Measurements from ENCODE around the gene MAN2C1.
"Not testable (repeated sequence)": the region's sequence is repeated elsewhere in the genome, so short reads cannot be mapped to it uniquely, and the experiment has no call there.

MAN2C1 gene

DNA sequence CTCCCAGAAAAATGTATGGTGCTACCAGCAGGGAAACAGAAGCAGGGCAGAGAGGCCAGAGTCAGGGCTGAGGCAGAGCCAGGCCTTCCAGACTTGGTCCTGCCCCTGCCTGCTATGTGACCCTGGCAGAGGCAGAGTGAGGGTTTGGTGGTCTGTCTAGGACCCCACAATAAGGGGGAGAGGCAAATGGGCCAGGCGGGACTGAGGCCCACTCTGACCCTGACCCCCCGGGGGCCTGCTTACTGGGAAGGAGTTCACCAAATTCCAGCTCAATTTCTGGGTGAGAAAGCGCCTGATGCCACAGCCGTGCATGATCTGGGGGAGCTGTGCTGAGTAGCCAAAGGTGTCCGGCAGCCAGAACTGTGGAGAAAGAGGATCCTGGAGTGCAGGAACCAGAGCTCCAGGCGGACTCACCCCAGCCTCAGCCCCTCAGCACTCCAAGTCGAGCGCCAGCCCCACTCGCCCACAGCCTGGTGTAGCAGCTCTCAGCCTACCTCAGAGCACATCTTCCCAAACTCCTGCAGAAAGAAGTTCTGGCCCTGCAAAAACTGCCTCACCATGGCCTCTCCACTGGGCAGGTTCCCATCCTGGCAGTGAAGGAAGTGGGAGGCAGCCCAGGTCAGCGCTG is 6.9 kb downstream of the MAN2C1 start:
- H3K4me3 ChIP-seq (ENCODE audit: low read depth, low read length), result no peak overlapping the region

DNA sequence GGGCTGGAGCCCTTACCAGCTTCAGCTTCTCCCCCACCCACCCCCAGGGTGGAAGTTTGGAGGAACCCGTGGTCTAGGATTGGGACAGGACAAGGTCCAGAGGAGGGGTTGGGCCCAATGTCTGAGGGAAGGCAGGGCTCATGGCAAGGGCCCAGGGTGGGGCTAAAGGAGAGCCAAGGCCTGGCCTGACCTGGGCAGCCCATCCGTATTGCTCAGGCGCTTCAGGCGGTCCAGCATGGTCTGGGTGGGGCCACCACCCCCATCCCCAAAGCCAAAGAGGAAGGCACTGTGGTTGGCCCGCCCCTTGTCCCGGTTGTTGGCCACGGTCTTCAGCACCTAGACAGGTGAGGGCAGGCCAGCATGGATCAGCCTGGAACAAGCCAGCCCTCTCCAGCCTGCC is 7.6 kb downstream of the MAN2C1 start:
- H3K4me3 ChIP-seq (ENCODE audit: low read depth, low read length), result no peak overlapping the region

DNA sequence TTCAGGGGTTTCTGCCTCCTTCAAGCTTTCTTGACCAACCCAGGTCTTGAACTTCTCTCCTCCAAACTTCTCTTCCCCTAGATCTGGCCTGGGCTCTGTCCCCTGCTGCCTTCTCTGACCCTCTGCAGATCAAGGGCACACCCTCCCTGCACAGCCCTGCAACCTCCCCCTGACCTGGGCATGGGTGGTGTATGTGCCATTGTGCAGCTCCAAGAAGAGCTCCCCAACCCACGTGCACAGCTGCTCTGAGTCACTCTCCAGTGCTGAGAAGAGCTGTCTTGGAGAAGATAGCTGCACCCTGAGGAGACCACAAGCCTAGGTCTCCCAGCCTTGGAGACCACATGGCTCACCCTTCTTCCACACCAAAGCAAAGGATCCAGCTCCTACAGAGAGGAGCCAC is 8.0 kb downstream of the MAN2C1 start:
- no peak overlapping the region for H3K4me3 ChIP-seq (ENCODE audit: low read depth, low read length)

DNA sequence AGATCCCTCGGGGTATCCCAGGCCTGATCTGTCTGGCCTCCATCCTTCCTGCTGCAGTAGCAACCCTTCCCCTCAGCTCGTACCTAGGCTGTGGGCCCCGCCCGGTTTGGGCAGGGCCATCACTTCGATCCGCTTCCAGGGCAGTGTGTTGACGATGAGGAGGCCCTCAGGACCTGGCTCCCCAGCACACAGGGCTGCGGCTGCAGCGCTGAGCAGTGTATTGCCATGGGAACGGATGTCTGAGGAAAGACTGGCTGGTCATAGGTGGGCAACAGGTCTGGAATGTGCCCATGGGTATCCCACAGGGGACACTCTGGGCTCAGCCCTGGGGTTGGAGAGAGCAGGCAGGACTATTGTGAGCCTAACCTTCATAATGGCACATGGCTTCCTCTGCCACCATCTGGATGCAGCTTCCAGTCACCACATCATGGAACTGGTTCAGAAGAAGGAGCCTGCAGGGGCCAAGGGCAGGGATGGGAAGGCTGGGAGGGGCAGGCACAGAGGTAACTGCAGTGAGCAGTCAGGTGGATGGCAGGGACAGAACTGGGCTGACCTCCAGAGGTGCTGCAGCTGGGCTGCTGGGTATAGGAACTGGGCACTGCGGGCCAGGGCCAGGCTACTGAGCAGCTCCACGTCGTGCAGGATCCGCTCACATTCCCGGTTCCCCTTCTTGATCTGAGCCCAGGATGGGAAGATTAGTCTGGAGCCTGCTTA is 8.7 kb downstream of the MAN2C1 start:
- no peak overlapping the region for H3K4me3 ChIP-seq (ENCODE audit: low read depth, low read length)

DNA sequence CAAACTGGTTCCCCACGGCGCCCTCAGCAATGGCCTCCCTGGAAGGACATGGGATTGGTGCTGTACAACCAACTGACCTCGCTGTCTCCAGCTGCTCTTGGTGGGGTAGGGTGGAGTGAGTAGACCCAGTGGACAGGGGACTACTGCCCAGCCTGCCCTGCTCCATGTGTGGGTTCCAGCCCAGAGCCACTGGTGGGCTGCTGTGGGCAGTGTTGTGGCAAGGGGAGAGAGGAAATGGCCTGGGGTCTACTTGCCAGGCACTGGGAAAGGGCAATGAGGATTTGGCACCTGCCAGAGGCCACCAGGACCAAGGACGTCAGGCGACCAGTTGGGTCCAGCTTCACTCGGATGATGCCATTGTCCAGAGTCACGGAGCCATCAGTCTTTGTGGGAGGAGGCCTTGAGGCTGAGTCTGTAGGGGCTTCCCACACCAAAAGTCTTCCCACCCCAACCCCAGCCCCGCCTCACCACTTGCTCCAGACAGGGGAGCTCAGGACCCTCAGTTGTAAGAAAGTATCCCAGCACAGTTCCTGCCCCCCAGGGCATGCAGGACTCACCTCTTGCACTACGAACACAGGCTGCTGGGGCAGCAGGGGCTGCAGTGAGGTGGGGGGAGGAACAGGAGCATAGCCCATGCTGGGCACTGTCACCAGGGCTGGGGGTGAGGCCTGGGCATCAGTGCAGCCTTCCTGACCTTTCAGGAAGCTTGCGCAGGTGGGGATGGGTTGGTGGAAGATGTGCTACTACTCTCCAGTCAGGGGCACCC is 9.5 kb downstream of the MAN2C1 start:
- H3K4me3 ChIP-seq (ENCODE audit: low read depth, low read length), result no peak overlapping the region

DNA sequence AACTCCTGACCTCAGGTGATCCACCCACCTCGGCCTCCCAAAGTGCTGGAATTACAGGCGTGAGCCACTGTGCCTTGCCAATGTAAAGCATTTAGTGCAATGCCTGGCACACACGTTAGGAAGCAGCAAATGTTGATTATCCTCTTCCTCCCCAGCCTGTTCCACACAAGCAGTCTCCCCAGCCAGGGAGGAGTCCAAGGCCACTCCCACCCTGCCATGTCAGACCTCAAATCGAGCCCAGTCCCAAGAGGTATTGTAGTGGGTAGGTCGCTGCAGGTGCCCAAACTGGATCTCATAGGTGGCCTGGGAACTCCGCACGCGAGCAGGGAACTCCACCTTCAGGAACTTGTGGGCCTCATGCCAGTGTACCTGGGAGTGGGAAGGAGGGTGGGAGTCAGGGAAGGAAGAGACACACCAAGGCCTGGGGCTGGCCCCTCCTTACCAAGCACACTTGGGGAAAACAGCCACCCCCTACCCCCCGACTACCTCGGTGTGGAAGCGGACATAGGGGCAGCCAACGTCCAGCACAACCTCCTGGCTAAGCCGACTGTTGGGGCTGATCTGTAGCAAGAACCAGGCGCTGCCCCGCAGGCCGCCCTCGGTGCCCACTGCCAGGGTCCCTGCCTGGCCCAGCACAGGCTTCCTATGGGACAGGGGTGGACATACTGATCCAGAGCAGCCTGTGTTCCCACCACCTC is 10.3 kb downstream of the MAN2C1 start:
- H3K4me3 ChIP-seq (ENCODE audit: low read depth, low read length), result no peak overlapping the region

DNA sequence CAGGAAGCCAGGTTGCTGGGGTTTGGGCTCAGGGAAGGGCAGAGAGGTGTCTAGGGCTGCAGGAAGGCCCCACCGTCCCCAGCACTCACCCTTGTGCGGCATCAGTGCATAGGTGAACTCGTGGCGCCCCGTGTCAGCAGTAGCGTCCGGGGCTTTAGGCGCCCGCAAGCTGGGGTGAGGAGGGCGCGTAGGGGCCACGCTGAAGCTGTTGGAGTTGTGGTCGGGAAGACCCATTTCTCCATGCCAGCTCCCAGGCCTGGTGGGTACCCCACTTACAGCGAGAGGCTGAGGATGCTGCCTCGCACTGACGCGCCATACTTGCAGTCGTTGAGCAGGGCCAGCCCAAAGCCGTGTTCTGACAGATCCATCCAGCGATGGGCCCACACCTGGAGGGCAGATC is 11.9 kb downstream of the MAN2C1 start:
- H3K4me3 ChIP-seq (ENCODE audit: low read depth, low read length), result no peak overlapping the region

DNA sequence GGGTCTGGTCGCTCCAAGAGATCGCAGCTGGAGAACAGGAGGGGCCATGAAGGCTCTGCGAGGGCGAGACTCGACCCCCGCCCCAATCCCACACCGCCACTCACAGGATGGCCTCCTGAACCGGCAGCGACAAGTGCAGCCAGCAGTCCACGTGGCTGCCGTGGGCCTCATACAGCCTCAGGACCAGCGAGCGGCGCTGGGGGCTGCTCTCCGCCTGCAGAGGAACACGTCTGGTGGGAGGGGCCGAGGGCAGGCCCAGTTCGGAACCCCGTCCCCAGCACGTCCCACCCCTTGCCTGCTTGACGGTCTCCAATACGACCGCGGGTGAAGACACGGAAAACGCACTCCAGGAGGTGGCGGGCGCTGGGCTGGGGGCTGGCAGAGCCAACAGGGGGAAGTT is 12.4 kb downstream of the MAN2C1 start:
- H3K4me3 ChIP-seq (ENCODE audit: low read depth, low read length), result no peak overlapping the region

DNA sequence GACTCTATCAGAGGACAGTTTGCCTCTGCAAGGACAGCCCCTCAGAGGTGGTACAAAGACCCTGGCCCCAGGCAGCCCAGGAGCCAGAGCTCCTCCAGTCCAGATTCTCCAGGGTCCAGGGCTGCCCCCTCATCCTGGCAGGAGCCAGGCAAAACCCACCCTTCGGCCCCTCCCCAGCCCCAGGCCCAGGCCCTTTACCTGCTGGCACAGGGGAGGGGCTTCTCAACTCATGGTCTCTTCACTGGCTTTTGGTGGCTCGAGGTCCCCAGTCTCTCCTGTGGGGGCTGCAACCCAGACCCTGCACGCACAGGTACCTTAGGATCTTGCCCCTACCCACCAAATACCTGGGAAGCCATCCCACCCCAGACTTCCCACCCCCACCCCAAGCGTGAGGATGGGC is 13.0 kb downstream of the MAN2C1 start:
- H3K4me3 ChIP-seq (ENCODE audit: low read depth, low read length), result no peak overlapping the region

DNA sequence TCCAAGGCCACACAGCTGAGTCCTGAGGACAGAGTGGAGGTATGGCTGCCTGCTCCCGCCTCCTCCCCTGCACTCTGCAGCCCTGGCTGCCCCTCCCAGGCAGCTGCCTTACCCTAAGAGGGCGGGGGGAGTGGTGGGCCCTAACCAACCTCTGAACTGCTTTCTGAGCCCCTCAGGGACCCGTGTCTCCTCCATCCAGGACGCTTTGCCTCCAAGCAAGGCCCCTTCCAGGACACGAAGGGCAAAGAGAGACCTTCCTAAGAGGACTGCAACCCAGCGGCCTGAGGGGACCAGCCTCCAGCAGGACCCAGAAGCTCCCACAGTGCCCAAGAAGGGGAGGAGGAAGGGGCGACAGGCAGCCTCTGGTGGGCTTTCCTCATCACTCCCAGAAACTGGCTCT is 14.0 kb downstream of the MAN2C1 start:
- H3K4me3 ChIP-seq (ENCODE audit: low read depth, low read length), result no peak overlapping the region

DNA sequence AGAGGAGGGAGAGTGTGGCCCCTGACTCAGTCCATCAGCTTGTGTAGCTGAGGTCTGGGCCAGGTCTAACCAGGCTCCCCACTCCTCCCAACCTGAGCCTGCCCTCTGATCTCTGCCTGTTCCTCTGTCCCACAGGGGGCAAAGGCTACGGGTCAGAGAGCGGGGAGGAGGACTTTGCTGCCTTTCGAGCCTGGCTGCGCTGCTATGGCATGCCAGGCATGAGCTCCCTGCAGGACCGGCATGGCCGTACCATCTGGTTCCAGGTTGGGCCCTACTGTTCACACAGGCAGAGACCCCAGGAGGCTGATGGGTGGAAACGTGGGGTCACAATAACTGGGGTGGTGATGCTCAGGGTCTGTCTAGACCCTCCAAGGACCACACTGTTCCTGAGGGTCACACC is 14.8 kb downstream of the MAN2C1 start:
- H3K4me3 ChIP-seq (ENCODE audit: low read depth, low read length), result no peak overlapping the region

DNA sequence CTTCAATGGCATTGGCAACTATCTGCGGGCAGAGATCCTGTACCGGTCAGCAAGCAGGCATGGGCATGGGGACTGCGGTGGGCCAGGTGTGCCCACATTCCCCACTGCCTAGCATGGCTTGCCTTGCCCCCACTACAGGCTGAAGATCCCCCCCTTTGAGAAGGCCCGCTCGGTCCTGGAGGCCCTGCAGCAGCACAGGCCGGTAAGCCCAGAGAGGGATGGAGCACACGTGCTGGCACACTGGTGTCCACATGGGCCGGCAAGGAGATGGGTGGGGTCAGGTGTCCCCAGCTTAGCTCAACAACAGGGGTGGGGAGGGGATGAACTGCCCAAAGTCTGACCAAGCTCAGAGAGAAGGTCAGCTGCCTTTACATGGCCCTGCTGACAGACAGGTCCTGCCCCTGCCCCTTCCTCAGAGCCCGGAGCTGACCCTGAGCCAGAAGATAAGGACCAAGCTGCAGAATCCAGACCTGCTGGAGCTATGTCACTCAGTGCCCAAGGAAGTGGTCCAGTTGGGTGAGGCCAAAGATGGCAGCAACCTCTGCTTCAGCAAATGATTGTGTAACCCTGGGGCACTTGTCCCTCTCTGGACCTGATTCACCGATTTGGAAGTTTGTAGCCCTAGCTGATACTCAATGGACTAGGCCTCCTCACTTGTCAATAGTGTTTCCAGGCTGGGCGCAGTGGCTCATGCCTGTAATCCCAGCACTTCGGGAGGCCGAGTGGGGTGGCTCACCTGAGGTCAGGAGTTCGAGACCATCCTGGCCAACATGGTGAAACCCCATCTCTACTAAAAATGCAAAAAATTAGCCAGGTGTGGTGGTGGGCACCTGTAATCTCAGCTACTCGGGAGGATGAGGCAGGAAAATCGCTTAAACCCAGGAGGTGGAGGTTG is 16.0 kb downstream of the MAN2C1 start:
- no peak overlapping the region for H3K4me3 ChIP-seq (ENCODE audit: low read depth, low read length)

DNA sequence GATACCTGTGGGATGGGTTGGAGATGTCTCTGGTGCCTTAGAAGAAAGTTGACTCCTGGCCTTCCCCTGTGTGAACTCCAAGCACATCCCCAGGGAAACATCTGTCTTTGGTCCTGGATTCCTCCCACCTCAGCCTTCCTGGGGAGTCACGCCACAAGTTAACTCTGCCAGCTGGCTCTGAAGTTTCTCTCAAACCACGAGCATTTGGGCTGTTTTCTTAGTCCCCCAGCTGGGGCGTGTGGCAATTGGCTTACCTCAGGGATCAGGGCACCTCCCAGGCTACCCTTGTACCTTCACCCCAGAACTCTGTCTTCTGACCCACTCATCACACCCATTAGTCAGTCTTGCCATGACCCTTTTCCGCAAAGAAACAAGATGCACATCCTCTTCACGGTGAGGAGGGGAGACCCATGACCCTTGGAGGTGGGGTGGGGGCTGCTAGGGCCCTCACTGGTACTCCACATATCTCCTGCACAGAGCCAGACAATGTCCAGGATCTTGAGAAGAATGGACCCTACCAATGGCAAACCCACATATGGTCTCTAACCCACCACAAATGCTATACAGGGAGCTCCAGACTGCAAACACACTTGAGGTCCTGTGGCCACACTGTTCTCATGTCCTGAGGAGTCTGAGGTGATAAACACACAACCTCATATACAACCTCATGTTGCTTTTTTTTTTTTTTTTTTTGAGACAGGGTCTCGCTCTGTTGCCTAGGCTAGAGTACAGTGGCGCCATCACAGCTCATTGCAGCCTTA is 17.6 kb downstream of the MAN2C1 start:
- no peak overlapping the region for H3K4me3 ChIP-seq (ENCODE audit: low read depth, low read length)

DNA sequence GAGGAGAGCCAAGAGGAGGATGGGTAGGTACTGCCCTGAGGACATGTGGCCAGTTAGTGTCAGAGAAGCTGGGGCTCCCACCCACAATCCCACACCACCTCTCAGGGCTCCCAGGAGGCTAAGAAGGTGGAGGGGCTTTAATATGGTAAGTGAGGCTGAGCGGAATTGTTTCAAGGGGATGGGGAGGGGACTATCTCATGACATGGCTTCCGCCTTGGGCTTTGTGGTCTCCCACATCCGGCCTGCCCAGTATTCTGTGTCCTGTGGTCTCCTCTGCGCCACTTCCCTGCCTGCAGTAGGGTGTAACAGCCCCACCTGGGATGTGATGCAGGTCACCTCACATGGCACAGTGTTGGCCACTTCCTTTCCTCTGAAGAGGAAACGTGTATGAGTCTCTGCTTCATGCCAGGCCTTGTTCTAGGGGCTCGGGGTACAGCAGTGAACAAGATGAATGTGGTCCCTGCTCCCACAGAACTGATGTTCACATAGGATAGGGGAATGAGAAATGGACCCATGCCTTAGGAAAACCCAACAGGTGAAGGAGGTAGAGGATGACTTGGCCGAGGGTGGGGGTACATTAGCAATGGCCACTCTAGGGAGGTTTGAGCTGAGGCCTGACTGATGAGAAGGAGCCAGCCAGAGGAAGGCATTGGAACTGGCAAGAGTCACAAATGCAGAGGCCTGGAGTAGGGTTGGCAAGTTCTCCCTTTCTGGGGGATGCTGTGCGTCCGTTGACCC is 18.4 kb downstream of the MAN2C1 start:
- no peak overlapping the region for H3K4me3 ChIP-seq (ENCODE audit: low read depth, low read length)

DNA sequence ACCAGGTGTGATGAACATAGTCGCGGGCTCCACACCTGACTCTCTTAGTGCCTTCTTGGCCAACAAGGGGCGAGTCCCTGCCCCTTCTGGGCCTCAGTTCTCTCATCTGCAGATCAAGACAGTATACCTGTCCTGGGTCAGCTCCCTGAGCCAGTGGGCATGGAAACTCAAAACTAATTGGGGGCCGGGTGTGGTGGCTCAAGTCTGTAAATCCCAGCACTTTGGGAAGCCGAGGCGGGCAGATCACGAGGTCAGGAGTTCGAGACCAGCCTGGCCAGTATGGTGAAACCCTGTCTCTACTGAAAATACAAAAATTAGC is 19.1 kb downstream of the MAN2C1 start:
- H3K4me3 ChIP-seq (ENCODE audit: low read depth, low read length), result not testable (repeated sequence)

DNA sequence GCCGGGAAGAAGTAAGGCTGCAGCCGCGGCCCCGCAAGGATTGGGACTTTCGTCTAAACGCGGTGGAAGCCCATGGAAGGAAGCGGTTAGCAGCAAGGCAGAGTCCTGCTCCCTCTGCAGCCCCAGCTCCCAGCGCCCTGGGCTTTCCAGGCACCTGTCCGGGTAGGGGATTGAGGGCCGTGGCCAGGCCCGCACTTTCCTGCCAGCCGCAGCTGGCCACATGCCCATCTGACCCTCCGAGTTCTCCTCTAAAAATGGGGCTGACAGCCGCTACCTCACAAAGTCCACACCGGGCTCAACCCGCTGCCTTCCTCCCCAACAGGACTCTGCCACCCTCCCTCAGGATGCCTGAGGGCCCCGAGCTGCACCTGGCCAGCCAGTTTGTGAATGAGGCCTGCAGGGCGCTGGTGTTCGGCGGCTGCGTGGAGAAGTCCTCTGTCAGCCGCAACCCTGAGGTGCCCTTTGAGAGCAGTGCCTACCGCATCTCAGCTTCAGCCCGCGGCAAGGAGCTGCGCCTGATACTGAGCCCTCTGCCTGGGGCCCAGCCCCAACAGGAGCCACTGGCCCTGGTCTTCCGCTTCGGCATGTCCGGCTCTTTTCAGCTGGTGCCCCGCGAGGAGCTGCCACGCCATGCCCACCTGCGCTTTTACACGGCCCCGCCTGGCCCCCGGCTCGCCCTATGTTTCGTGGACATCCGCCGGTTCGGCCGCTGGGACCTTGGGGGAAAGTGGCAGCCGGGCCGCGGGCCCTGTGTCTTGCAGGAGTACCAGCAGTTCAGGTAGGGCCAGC is 19.7 kb downstream of the MAN2C1 start:
- H3K4me3 ChIP-seq (ENCODE audit: low read depth, low read length), result peak overlapping the region; percentile 72

DNA sequence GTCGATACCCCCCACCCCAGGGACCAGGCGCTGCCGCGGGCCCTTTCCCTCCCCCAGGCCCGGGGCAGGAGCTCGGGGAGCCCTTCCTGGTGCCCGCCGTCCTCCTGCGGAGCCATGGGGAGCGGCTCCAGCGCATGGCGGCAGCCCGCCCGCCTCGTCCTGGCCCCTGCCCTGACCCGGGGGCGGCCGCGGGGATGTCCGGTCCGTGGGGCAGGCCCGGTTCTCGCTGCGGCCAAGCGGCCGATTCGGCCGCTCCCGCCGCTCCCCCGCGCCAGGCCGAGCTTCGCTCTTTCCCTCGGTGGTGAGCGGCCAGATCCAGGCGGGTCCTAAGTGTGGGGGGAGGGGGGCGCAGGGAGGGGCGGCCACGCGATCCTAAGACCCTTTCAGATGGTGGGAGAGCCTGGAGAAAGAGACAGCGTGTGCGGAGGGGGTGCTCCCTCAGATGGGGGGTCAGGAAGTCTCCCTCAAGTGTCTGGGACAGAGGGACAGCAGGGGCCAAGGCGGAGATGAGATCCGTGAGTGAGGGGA is 20.3 kb downstream of the MAN2C1 start:
- H3K4me3 ChIP-seq (ENCODE audit: low read depth, low read length), result peak overlapping the region; percentile 72
